ENCODE results near the gene ZNF695.

The ZNF695 gene

DNA sequence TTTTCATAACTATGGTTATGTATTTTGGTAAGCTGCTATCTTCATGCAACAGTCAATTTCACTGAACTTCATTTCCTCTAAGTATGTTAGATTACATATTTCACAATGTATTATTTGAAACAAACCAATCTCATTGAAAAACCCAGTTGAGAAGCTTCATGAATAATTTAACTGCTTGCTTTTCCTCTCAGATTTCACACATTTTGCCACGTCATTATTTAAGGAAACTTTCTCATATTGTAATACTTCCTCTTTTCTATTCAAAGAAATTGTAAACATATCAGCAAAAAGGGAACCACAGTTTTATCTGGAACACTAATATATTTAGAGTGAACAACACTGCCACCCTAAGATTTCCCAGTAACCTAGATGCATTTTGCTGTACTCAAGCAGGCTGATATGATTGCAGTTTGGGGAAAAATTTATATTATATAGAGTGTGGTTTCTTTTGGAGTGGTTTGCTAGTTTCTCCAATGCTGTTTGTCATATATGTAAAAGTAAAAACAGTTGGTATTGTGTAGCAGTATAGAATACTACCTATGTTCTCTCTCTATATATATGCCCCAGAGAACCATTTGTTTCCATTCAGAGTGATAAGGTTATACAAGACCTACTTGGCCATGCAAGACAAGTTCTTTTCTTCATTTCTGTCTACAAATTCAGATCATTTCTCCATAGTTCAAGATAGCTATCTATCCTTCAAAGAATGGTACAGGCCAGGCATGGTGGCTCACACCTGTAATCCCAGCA lies 47.7 kb downstream of the ZNF695 start:
- DNase-seq (ENCODE audit: low read depth in 2 of 2) = no peak

DNA sequence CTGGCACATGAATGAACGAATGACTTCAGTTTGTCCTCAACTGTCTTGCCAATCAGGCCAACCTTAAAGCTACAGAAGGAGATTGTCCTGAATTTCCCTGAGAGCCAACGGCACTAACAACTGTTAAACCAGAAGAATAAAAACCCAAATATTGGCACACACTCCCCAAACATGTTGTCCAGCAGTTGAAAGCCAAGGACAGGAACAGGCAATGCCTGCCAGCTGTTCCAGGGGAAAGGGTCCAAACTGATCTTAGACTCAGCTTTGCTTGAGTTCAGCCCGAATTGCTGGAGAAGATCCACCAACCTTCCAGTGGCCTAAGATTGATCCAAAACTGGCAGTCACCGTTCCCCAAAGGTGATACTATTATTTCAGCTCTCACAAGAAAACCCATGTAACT lies 53.7 kb downstream of the ZNF695 start:
- DNase-seq (ENCODE audit: low read depth in 2 of 2) = no peak

DNA sequence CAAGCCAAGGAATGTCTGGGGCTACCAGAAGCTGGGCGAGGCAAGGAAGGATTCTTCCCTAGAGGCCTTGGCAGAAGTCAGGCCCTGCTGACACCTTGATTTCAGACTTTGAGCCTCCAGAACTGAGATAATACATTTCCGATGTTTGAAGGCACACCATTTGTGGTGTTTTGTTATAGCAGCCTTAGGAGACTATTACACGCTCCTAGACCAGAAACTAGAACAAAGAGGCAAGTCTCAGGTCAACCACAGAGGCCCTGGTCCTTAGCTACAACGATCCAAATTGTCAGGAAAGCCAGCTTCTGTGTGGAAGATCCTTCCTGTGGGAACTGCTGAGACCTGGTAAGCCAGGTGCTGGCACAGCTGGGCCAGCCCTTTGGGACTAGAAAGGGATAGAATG lies 56.4 kb downstream of the ZNF695 start:
- no peak for DNase-seq (ENCODE audit: low read depth in 2 of 2)

DNA sequence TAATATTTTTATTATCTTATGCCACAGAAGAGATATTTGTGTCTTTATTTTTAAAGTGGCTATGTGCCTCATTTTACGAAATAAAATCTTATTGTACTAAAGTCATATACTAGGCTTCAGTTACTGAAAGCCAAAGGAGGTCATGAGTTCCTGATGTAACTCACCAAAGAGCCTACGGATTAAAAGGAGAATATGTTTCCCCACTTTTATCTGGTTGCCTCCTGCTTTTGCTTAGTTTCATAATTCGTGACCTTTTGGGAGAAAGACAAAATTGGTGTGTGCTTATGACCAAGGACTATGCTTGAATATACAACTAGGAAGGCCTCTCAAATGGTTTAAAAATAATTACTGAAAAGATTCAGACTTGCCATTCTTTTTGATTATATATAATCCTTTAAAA lies 57.9 kb downstream of the ZNF695 start:
- no peak for DNase-seq (ENCODE audit: low read depth in 2 of 2)

DNA sequence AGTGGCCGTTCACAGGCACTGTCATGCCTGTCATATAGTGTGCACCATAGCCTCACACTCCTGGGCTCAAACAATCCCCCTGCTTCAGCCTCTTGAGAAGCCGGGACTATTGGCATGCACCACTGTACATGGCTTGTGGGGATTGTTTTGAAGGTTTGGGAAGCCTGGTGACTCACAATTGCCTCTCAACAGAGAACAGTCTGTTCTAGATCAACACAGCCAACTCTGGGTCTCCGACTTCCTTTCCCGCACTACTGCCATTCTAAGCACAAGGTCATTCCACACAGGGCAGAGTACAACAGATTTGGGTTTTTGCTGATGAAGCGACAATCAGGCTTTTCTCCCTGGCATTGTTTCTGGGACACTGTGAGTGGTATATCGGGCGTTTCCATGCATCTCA lies 60.6 kb downstream of the ZNF695 start:
- no peak for DNase-seq (ENCODE audit: low read depth in 2 of 2)

DNA sequence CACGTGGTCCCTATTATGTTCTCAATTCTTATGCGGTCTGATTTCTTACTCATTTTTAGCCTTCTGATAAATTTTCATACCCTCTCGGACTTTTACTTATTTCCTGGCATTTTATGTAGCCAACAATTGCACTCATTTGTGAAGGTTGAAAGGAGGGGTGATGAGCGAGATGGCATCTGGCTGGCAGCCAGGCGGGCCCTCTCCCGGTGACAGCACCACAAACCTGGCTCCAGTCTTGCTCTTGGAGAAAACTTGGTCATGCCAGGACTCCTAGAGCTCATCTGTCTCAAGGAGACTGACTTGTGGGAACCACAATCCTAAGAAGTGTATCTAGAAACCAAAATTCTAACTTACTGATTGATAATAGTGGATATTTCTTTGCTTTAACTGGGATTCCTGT lies 61.5 kb downstream of the ZNF695 start:
- no peak for DNase-seq (ENCODE audit: low read depth in 2 of 2)
